GM21528 (cell line): ENCODE data around the gene PPP1CA.
"Not testable (repeated sequence)": the region's sequence is repeated elsewhere in the genome, so short reads cannot be mapped to it uniquely, and the experiment has no call there.

ENCODE experiments used
- ATAC-seq: cut with Tn5 transposase; IDR thresholded peaks from one replicate; pipeline ENCODE4 v1.9.1; 2021; ENCODE audit warnings: mild to moderate bottlenecking, moderate library complexity; ENCODE audit not compliant: unreplicated experiment, low FRiP score

The PPP1CA gene

GRCh38 chr11:67435031-67435726 lies 33.5 kb upstream of the PPP1CA start:
- no peak for ATAC-seq

GRCh38 chr11:67434395-67434881 lies 32.8 kb upstream of the PPP1CA start:
- no peak for ATAC-seq

GRCh38 chr11:67433536-67434394 lies 32.1 kb upstream of the PPP1CA start:
- no peak for ATAC-seq

DNA sequence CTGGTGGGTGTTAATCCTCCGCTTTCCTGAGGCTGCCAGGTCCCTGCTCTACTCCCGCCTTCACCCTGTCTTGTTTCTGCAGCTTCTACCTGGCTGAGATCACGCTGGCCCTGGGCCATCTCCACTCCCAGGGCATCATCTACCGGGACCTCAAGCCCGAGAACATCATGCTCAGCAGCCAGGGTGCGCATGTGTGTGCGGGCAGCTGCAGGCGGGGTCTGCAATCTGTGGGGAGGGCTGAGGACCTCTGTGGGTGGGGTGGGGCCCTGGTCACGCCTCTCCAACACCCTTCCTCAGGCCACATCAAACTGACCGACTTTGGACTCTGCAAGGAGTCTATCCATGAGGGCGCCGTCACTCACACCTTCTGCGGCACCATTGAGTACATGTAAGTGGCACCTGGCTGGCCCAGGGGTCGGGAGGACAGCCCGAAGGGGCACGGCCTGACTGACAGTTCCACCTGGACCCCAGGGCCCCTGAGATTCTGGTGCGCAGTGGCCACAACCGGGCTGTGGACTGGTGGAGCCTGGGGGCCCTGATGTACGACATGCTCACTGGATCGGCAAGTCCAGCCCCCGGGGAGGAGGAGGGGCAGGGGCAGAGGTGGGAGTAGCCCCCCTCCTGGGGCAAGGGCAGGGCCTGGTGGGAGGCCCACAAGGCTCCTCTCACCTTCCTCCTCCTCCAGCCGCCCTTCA lies 31.1 kb upstream of the PPP1CA start:
- ATAC-seq: no peak

DNA sequence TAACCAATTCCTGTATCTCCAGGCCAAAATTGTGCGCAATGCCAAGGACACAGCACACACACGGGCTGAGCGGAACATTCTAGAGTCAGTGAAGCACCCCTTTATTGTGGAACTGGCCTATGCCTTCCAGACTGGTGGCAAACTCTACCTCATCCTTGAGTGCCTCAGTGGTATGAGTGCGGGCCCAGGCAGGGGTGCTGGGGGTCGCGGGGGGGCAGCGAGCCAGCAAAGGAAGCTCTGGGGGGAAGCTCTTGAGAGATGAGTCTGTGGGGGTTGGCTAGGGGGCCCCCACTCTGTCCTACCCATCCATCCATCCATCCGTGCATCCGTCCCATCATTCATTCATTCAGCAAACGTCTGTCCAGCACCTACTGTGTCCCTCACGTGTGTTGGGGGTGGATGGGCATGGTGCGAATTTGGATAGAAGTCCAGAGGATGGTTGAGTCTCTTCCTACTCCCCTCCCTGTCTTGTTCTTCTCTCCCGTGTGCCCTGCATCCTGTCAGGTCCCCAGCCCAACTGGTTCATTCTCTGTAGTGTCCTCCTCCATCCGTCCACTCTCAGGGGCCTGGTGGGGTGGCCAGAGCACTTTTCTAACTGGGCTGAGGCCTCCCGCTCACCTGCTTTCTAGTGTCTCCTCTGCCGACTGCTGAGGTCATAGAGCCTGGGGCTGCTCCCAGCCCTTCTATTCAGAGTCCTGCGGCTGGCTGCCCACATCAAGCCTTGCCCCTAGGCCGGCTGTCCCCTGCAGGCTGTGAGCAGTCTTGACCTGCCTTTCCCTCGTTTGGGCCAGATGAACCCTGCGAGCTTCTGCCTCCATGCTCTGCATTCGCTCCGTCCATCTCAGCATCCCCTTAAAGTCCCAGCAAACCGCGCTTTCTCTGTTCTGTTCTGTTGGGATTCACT lies 29.9 kb upstream of the PPP1CA start:
- no peak for ATAC-seq

GRCh38 chr11:67429722-67430121 lies 28.1 kb upstream of the PPP1CA start:
- ATAC-seq: no peak

DNA sequence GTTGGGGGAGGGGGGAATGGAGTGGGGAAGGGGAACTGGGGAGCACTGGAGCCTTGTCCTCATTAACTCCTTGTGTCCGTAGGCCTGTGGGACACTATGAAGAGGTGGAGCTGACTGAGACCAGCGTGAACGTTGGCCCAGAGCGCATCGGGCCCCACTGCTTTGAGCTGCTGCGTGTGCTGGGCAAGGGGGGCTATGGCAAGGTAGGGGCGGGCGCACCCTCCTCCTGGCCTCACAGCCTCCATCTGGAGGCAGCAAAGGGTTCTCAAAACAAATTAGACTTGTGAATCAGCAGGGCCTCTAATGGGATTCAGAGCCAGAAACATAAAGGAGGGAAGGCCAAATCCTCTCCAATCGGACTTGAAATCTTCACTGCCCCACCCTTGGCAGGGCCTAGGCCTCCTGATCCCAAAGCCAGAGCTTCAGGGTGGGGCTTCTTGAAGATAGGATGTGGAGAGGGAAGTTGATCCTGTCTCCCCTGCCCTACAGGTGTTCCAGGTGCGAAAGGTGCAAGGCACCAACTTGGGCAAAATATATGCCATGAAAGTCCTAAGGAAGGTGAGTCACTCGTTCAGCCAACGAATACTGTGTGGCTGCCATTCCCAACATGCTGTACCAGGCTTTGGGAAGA lies 27.5 kb upstream of the PPP1CA start:
- ATAC-seq: no peak

DNA sequence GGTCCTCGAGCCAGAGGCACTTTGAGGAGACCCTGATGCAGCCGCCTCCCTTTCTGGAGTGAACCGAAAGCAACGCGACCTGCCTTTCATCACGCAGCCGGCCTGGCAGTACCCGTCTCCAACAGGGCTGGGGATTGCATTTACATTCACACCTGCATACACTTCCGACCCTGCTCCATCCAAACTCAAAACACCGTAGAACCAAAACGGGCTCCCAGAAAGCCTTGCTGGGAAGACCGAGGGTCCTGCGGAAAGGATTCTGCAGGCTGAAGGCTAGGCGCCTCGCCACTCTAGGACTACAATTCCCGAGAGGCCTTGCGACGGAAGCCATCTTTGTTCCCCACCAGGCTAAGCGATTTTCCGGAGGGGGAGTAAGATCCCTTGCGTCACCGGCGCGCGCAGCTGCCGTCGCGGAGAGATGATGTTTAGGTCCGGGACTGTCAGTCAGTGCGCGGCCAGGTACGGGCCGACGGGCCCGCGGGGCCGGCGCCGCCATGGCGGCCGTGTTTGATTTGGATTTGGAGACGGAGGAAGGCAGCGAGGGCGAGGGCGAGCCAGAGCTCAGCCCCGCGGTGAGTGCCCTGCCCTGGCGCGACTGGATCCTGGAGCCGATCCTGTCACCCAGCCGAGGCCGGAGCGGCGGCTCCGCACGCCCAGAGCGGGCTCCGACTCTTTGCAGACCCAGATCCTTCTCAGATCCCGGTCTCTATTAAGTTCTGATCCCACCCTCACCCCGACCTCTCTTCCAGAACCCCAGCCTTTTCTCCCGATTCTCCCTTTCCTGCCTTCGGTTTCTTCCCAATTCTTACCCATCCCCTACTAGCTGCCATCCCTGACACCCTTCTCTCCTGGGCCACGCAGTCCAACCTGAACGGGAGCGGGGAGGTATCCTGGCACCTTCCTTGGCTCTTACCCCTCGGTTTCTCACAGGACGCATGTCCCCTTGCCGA lies 26.7 kb upstream of the PPP1CA start, which contains the start of gene RPS6KB2:
Gene RPS6KB2, plus strand, starts transcription at position 443 of the 950 bp plus-strand sequence. Its CDS starts 52 bp downstream, at position 495.
- ATAC-seq: peak; percentile 62

DNA sequence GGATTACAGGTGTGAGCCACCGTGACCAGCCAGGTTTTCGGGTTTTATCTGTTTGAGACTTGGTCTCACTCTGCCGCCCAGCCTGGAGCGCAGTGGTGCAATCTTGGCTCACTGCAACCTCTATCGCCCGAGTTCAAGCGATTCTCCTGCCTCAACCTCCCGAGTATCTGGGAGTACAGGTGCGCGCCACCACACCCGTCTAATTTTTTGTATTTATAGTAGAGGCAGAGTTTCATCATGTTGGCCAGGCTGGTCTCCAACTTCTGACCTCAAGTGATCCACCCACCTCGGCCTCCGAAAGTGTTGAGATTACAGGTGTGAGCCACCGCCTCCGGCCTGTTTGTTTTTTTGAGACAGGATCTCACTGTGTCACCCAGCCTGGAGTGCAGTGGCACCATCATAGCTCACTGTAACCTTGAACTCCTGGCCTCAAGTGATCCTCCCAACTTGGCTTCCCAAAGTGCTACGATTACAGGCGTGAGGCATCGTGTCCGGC lies 25.8 kb upstream of the PPP1CA start:
- not testable (repeated sequence) for ATAC-seq

- no peak for ATAC-seq
Observed at GRCh38 chr11:67423891-67424613, 22.4 kb upstream of the PPP1CA start.

GRCh38 chr11:67423466-67423865 lies 21.8 kb upstream of the PPP1CA start:
- ATAC-seq: no peak

- no peak for ATAC-seq
Observed at GRCh38 chr11:67422891-67423290, 21.2 kb upstream of the PPP1CA start.

DNA sequence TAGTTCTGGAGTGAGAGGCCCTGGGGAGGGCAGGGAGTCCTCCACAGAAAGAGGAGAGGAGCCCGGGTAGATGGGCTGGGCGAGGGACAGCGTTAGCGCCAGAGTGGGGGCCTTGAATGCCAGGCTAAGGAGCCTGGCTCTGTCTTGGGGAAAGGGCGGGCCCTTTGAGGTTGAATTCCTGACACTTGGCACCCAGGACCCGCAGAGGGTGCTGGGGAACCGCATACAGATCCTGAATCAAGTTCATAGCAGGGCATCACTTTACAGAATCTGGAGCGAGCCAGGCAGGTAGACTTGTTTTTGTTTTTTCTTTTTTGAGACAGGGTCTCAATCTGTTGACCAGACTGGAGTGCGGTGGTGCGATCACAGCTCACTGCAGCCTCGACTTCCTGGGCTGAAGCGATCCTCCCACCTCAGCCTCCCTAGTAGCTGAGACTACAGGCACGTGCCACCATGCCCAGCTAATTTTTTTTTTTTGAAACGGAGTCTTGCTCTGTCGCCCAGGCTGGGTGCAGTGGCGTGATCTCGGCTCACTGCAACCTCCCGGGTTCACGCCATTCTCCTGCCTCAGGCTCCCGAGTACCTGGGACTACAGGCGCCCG lies 19.9 kb upstream of the PPP1CA start:
- no peak for ATAC-seq

- ATAC-seq: peak; percentile 74
Observed at GRCh38 chr11:67420646-67421429, 19.2 kb upstream of the PPP1CA start.

DNA sequence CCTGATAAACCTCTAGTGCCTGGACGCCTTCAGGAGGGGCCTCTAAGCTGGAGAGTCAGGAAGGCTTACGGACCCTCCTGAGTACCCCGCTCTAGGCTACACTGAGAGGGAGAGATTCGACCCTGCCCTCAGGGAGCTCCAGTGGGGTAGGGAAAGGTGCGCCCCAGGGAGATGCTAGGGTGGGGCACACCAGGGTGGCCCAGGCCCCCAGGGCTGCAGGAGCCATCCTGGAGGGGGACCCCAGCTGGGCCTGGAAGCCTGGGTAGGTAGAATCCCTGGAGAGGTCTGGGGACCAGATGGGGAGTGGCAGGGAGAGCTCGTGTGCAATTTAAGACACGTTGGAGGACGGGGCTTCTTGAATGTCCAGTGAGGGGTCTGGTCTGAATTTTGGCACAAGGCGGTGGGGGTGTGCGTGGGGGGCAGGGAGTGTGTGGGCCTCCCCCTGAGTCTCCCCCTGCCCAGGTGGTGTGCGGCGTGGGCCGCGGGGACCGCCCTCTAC lies 18.5 kb upstream of the PPP1CA start:
- no peak for ATAC-seq
